Peyer's patch (tissue), 4 donors: ENCODE data around the gene ARFIP1. TPM values are rescaled to one million over a fixed set of nuclear protein-coding genes. Genes with fewer than 3 reads are reported as not detected.

Source experiments
- DNase-seq, 3 donors: peaks; one replicate each; pipeline ENCODE4 v3.0.0-alpha.2; 2017 to 2019
- H3K27ac ChIP-seq, 4 donors: fragments of 200-600 bp; sonication (generic); one replicate each; pipeline ENCODE4 v1.5.1; 2016 to 2019
- H3K27me3 ChIP-seq, 2 donors: fragments of 200-600 bp; sonication (generic); one replicate each; pipeline ENCODE4 v1.5.1; 2019
- H3K36me3 ChIP-seq, 3 donors: fragments of 200-600 bp; sonication (generic); one replicate each; pipeline ENCODE4 v1.5.1; 2016 to 2019
- H3K4me1 ChIP-seq, 4 donors: fragments of 200-600 bp; sonication (generic); one replicate each; pipeline ENCODE4 v1.5.1; 2016 to 2019
- H3K4me3 ChIP-seq, 4 donors: fragments of 200-600 bp; sonication (generic); 1 replicate in 3 of 4; 2 replicates in 1 of 4; pipeline ENCODE4 v1.5.1; 2016 to 2019; ENCODE audit warnings: mild to moderate bottlenecking in 1 of 4
- H3K9me3 ChIP-seq, 4 donors: fragments of 200-600 bp; sonication (generic); one replicate each; pipeline ENCODE4 v1.5.1; 2016 to 2019; ENCODE audit warnings: mild to moderate bottlenecking in 1 of 4
- POLR2A ChIP-seq, 2 donors: fragments of 450-650 bp; IDR thresholded peaks; one replicate each; pipeline ENCODE4 v1.5.1; 2017; ENCODE audit warnings: antibody characterized with exemption in 2 of 2, mild to moderate bottlenecking in 2 of 2, moderate library complexity in 2 of 2
- total RNA-seq, 4 donors: library from RNA; depleted of rRNA; stranded (reverse); fragments of >200 nt; gene quantifications; one replicate each; pipeline ENCODE4 v1.1.0, GENCODE V29; 2016
- TF ChIP-seq, protein P1 (sequence below), 6 experiments: fragments of 450-650 bp in 4 of 6; fragments of 200-600 bp in 2 of 6; sonication (generic) in 1 of 6; IDR thresholded peaks; one replicate each; pipeline ENCODE4 v1.5.1; 2017 to 2019; ENCODE audit warnings: antibody characterized with exemption in 6 of 6, mild to moderate bottlenecking in 3 of 6, moderate library complexity in 1 of 6

Gene ARFIP1
- total RNA-seq, 4 donors from 2014 or later = 24.5 to 44.6 (median 36.3) TPM

DNA sequence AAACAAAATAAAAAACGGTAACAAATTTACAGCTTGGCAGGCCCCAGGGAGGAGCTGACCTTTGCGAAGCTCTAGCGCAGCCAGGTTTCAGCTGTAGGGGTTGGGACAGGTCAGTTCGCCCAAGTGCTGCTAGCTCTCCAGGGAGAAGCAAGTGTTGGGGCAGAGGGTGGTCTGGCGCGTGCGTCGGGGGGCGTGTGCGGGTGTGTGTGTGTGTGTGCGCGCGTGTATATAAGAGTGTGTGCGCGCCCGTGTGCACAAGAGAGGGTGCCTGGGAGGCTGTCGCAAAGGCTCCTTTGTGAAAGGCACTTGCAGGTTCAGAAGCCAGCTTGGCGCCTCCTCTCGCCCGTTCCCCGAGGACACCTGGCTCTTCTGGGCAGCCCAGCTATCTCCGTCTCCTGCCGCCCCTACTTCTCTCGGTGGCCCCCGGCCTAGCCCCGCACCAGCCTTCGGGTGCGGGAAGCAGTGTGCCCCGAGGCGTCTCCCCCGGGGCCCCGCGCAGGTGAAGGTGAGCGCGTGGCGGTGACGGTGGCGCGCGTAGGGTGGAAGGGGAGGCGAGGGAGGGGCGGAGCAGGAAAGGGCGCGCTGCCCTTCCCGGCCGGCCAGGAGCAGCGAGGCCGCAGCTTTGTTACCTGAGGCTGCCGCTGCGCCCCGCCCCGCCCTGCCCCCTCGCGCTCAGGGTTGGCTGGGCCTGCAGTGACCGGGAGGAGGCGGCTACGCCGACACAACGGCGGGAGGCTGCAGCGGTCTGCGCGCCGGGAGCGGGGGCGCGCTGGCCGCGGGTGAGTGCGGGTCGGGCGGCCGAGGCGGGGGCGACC is 156.1 kb downstream of the ARFIP1 start, which contains the start of gene FHDC1:
FHDC1 (plus strand) TSS at position 693 of the 815 bp plus-strand sequence. CDS start 6,735 bp downstream, outside the sequence.
- Histone ChIP-seq H3K36me3 (no peaks in the 10 kb centered on the region), H3K9me3 (no peaks in the 10 kb centered on the region), H3K4me3 (peak within 1 kb of the TSS; percentile 55 to 87 (median 70)), H3K27ac (peak within 1 kb of the TSS; percentile 17 to 99 (median 86)), H3K4me1 (peaks cover 0 to 22% (median 4%) of the 10 kb centered on the region in 4 donors), H3K27me3 (no peaks in the 10 kb centered on the region)
- DNase-seq = peak in 2 of 3 donors; percentile 87 to 94
- TF ChIP-seq, protein P1, sequence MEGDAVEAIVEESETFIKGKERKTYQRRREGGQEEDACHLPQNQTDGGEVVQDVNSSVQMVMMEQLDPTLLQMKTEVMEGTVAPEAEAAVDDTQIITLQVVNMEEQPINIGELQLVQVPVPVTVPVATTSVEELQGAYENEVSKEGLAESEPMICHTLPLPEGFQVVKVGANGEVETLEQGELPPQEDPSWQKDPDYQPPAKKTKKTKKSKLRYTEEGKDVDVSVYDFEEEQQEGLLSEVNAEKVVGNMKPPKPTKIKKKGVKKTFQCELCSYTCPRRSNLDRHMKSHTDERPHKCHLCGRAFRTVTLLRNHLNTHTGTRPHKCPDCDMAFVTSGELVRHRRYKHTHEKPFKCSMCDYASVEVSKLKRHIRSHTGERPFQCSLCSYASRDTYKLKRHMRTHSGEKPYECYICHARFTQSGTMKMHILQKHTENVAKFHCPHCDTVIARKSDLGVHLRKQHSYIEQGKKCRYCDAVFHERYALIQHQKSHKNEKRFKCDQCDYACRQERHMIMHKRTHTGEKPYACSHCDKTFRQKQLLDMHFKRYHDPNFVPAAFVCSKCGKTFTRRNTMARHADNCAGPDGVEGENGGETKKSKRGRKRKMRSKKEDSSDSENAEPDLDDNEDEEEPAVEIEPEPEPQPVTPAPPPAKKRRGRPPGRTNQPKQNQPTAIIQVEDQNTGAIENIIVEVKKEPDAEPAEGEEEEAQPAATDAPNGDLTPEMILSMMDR (IDR thresholded peaks at IDR 0.05) = peak in 3 of 6 experiments; percentile 46 to 51 (median 46)
- peak; percentile 87 to 95 for TF ChIP-seq POLR2A (IDR thresholded peaks at IDR 0.05)

- Histone ChIP-seq H3K27me3 (no peaks in the 10 kb centered on the region), H3K27ac (peak overlapping the region; percentile 17 to 99 (median 86)), H3K4me1 (peaks cover 0 to 22% (median 4%) of the 10 kb centered on the region in 4 donors), H3K4me3 (peak overlapping the region; percentile 55 to 87 (median 70)), H3K36me3 (no peaks in the 10 kb centered on the region), H3K9me3 (no peaks in the 10 kb centered on the region)
- DNase-seq = peak in 1 of 3 donors; percentile 77
- TF ChIP-seq, protein P1 (IDR thresholded peaks at IDR 0.05) = no peak
- TF ChIP-seq POLR2A (IDR thresholded peaks at IDR 0.05) = peak in 1 of 2 donors; percentile 22
Observed at GRCh38 chr4:152936446-152937335, 156.9 kb downstream of the ARFIP1 start.

- no peaks in the 10 kb centered on the region for H3K9me3 ChIP-seq
- H3K27me3 ChIP-seq = no peaks in the 10 kb centered on the region
- H3K4me1 ChIP-seq = peaks cover 0 to 22% (median 4%) of the 10 kb centered on the region in 4 donors
- H3K4me3 ChIP-seq = peak overlapping the region; percentile 55 to 87 (median 70)
- peak in 1 of 3 donors; percentile 78 for DNase-seq
- TF ChIP-seq, protein P1 (IDR thresholded peaks at IDR 0.05) = no peak
- TF ChIP-seq POLR2A (IDR thresholded peaks at IDR 0.05) = peak; percentile 56 to 69
- H3K27ac ChIP-seq = peak overlapping the region; percentile 17 to 99 (median 86)
- no peaks in the 10 kb centered on the region for H3K36me3 ChIP-seq
Observed at GRCh38 chr4:152937336-152938236, 157.8 kb downstream of the ARFIP1 start.

DNA sequence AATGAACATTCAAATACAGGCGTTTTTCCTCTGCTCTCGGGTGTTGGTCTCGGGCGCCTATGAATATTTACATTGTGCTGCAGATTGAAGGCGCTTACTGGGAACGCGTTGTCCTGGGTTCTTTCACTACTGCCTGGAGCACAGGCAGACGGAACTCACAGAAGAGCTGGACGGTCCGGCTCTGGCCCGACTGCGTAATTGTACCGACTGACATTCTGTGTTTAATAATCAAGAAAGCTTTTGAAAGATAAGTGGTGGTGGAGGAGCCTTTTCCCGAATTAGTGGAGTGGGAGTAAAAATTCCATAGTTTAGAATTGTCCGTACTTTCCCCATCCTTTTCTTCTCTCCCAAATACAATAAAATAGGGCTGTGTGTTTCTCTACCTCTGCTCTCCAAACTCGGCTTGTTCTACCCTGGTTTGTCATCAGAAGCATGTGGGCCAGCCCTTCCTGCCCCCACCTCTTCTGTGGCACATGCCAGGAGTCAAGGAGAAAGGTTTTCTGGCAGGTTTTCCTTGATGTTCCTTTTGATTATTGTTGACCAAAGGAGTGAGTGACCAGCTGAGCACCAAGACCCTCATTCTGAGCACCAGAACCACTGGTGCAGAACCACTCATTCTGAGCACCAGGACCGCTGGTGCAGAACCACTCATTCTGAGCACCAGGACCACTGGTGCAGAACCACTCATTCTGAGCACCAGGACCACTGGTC is 158.6 kb downstream of the ARFIP1 start:
- H3K4me3 ChIP-seq = peak overlapping the region; percentile 9 to 87 (median 70)
- H3K27me3 ChIP-seq = no peaks in the 10 kb centered on the region
- TF ChIP-seq, protein P1 (IDR thresholded peaks at IDR 0.05) = no peak
- TF ChIP-seq POLR2A (IDR thresholded peaks at IDR 0.05) = no peak
- H3K9me3 ChIP-seq = no peaks in the 10 kb centered on the region
- H3K27ac ChIP-seq = peak overlapping the region in 3 of 4 donors; percentile 7 to 91 (median 80)
- H3K4me1 ChIP-seq = peaks cover 0 to 22% (median 4%) of the 10 kb centered on the region in 4 donors
- DNase-seq = no peak
- peaks cover 0 to 6% (median 0%) of the 10 kb centered on the region in 3 donors for H3K36me3 ChIP-seq
